LHCN-M2 (cell line): ENCODE results near the gene IDI2. TPM values are rescaled to one million over a fixed set of nuclear protein-coding genes. Genes with fewer than 3 reads are reported as not detected.
"Not testable (repeated sequence)": the region's sequence is repeated elsewhere in the genome, so short reads cannot be mapped to it uniquely, and the experiment has no call there.

Source experiments
- DNase-seq: peaks from one replicate; pipeline ENCODE4 v3.0.0-alpha.2; 2012; ENCODE audit warnings: low read depth
- total RNA-seq: library from RNA; depleted of rRNA; stranded (reverse); fragments of >200 nt; gene quantifications from 2 replicates; pipeline ENCODE4 v1.2.3, GENCODE V29; 2014

The IDI2 gene
- total RNA-seq, 1 experiment from 2014 or later = not detected

GRCh38 chr10:1047937-1048336 is 22.3 kb upstream of the IDI2 start:
- no peak for DNase-seq

- no peak for DNase-seq
Observed at GRCh38 chr10:1045415-1045814, 19.8 kb upstream of the IDI2 start.

DNA sequence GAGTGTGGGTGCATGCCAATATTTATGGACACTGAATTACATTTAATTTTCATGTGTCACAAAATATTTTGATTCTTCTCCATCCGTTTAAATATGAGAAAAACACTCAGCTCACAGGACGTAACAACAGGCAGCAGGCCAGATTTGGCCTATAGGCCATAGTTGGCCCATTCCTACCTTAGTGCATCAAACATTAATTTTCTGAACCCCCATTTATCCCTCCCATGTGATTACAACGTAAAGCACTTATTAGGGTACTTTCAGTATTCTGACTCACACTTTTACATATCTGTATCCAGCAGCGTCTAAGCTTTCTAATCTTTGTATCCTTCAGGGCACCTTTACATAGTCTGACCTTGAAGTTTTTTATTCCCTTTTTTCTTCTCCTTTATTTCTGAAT is 19.3 kb upstream of the IDI2 start:
- DNase-seq = no peak

DNA sequence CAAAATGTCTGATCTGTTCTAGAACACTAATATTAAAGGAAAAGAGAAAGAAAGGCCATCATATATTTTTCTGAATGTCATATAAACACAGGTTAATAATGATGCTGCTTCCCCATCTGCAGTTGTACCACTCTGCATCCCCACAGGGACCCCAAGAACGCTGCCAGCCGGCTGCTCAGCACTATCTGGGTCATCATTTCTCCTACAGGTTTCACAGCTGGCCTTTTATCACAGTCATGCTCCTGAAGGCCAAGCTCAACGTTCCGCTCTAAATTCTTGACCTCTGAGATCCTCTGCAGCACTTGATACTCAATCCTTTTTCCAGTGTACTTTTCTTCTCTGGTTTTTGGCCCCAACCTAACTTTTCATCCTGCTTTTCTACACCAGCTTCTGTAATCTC is 18.5 kb upstream of the IDI2 start:
- DNase-seq = no peak

DNA sequence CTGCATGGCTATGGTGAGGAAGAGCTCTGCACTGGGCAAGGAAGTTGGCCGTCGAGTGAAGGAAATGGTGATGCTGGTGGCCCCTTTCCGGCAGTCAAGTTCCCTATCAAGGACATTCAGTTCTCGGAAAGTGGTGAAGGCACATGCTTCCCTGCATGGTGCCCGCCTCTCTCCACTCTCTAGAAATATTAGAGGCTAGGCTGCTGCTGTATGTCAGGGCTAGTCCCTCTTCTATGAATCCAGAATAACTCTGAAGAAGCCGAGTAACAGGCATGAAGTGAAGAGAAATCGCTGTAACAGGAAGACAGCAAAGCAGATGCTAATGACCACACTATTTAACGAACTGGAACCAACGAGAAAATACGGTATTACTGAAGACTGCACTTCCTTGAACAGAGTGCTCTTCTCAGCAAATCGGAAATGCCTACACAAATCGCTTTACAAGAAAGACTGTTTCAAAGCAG is 17.9 kb upstream of the IDI2 start:
- DNase-seq = no peak

- no peak for DNase-seq
Observed at GRCh38 chr10:1041514-1041913, 15.9 kb upstream of the IDI2 start.

DNA sequence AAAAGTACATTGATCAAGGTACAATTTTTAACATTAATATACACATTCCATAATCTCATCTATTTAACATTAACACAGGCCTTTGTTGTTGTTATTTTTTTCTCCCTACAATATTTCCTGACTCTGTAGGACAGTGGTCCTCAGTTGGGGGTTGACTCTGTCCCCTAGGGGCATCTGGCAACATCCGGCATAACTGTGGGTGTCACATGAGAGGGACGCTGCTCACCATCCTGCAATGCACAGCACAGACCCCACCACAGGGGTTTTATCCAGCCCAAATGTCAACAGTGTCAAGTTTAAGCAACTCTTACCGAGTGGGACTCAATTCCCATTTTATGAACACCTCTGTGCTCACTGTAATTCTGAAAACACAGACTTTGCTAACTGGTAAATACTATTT is 14.5 kb upstream of the IDI2 start:
- no peak for DNase-seq

- DNase-seq = not testable (repeated sequence)
Observed at GRCh38 chr10:1038769-1039168, 13.1 kb upstream of the IDI2 start.

GRCh38 chr10:1037098-1037497 is 11.4 kb upstream of the IDI2 start:
- no peak for DNase-seq

GRCh38 chr10:1036341-1036791 is 10.7 kb upstream of the IDI2 start:
- DNase-seq = peak; percentile 63

GRCh38 chr10:1035201-1035600 is 9.5 kb upstream of the IDI2 start:
- no peak for DNase-seq

GRCh38 chr10:1034758-1035157 is 9.1 kb upstream of the IDI2 start:
- no peak for DNase-seq

GRCh38 chr10:1033601-1034000 is 7.9 kb upstream of the IDI2 start:
- no peak for DNase-seq

DNA sequence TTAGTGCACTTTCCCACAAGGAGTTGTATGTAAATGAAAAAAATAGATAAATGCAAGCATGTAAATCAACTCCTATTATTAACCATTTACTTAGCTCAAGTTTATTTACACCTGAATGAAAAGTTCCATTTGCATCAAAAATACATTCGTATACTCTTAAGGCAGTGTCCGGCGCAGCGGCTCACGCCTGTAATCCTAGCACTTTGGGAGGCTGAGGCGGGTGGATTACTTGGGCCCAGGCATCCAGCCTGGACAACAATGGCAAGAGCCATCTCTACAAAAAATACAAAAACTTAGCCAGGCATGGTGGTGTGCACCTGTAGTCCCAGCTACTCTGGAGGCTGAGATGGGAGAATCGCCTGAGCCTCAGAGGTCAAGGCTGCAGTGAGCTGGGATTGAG is 4.2 kb upstream of the IDI2 start:
- DNase-seq = no peak

DNA sequence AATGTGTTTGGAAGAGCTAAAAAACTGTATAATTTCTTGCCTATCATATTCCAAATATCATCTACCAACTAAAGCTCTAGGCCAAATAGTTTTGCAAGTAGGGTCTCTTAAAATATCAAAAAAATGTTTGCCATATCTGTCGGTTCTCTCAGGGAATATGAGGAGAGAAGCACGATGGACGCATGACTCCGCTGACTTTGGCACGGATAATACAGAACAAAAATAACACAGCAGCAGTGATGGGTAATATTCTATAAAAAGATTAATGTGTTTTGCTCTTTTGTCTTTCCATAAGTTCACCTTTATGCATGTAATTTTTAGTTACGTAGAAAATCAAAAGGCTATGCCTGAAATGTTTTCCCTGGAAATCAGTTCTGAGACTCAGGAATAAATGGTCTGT is 919 bp upstream of the IDI2 start:
- no peak for DNase-seq

DNA sequence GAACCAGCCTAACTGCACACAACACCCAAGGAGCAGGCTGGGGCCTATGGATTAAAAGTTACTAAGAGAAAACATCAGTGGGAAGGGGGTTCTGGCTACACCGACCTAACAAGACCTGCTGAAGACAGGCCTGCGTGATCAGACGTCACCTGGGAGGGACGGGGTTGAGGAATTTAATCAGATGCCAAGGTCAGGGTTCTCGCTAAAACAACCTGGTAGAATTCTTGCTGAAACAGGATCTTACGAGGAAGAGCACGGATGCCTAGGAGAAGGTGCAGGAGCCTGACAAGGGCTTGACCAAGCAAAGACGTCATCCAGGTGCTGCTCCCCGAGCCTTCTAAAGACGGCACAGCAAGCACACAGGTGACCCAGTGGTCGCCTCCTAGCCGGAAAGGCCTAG is 1.6 kb downstream of the IDI2 start:
- DNase-seq = no peak

DNA sequence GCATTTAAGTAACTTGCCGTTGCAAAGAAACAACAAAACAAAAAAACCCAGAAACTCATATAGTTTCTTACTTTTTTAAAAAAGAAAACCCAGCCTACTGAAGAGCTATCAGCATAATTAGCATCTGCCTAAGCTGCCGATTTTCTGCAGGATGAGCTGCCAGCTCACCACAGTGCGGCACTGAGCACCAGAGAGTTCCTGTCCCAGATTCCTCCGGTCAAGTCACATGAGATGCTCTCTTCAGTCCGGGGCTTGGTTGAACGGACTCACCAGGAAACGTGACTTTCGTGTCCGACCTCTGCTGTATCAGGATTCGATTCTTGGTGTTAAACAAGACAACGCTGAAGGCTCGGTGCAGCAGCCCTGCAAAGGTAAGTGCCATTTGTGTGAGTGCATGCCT is 3.2 kb downstream of the IDI2 start:
- DNase-seq = no peak

- DNase-seq = no peak
Observed at GRCh38 chr10:1020958-1021357, 4.7 kb downstream of the IDI2 start.

DNA sequence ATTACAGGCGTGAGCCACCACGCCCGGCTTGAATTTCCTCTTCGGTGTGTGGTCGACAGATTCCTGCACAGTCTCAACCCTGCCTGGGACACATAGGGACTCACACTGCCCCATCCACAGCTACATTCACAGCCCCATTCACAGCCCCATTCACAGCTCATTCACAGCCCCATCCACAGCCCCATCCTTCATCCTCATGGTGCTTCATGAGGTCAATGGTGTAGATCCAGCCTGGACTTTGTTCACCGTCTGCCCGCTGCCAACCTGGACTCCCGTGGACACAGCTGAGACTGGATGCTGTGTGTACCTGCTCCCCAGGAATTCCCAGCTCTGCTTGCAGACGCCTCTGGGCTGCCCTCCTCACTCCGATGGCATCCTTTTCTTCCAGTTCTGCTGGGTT is 5.2 kb downstream of the IDI2 start:
- DNase-seq = no peak

DNA sequence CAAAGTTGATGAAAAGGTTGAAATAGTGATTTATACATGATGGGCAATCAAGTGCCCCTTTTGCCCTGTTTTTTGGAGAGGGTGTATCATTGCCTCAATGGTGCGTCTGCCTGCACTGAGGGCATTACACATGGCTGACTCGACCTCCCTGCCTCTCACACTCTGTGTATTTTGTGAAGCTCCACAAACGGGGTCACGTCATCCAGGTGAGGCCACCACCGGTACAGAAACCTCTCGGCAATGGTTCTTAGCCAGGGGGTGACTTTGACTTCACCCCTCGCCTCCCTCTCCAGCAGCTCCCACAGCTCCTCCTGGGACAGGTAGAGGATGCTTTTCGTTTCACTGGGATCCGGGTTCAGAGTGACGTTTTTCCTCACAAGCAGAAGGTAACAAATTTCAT is 6.3 kb downstream of the IDI2 start:
- DNase-seq = no peak

GRCh38 chr10:1015688-1016087 is 10.0 kb downstream of the IDI2 start:
- DNase-seq = no peak

DNA sequence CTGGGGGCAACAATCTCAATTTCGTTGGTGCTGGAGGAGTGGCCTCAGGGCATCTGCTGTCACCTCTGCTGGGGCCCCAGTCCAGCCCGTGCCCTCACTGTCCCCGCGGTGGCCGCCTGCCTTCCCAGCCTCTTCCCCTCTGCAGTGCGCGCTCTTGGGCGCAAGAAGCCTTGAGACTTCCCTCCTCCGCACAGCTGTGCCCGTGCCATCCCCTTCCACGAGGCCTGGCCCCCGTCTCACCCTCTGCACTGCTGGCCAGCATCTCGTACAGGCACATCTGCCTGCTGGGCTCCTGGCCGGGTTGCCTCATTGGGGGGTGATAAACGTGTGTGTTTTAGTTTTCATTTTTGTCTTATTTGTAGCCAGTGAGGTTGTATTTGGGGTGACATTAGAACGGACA is 14.0 kb downstream of the IDI2 start:
- DNase-seq = no peak

- no peak for DNase-seq
Observed at GRCh38 chr10:1010703-1011102, 15.0 kb downstream of the IDI2 start.

DNA sequence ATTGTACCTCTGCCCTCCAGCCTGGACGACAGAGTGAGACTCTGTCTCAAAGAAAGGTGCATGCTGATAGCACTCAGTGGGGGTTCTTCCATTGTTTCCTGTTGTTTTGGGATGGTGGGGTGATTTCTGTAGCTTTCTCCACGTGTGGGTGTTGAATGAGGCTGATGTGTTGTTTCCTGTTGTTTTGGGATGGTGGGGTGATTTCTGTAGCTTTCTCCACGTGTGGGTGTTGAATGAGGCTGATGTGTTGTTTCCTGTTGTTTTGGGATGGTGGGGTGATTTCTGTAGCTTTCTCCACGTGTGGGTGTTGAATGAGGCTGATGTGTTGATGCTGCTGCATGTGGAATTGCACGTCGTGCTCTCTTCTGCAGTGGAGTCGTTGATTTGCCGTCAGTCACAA is 15.7 kb downstream of the IDI2 start:
- not testable (repeated sequence) for DNase-seq

DNA sequence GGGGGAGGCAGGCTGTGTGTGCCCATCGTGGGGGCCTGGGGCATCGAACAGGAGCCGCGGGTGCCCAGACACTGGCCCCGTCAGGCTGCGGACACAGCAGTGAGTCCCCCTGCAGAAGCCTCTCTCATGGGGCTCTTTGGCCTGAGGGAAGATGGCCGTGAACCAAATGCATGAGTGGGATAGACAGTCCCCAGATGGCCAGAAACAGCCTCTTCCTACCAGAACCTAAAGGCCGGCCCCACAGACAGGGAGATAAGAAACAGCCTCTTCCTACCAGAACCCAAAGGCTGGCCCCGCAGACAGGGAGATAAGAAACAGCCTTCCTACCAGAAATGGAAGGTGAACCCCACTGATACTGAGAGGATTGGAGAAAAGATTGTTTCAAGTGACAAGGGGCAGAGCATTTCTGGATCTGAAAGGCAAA is 16.6 kb downstream of the IDI2 start:
- DNase-seq = no peak
